SK-N-SH (cell line): Measurements from ENCODE around the gene ATG9A.

Experiments
- EZH2phosphoT487 ChIP-seq: fragments of 200-600 bp; sonication (generic); IDR thresholded peaks from 2 replicates; pipeline ENCODE4 v1.6.1; 2017; ENCODE audit warnings: low read depth, mixed run types, mild to moderate bottlenecking, antibody characterized with exemption, moderate library complexity, borderline replicate concordance
- RXRA ChIP-seq: IDR thresholded peaks from 2 replicates; pipeline ENCODE4 v1.4.0; 2012; ENCODE audit warnings: low read depth, mild to moderate bottlenecking, borderline replicate concordance
- TF ChIP-seq, protein P1 (sequence below): IDR thresholded peaks from 2 replicates; pipeline ENCODE4 v1.4.0; 2012; ENCODE audit warnings: low read depth
- TF ChIP-seq, protein P2 (sequence below): fragments of 150-350 bp; IDR thresholded peaks from 2 replicates; pipeline ENCODE4 v1.6.1; 2016; ENCODE audit warnings: mild to moderate bottlenecking, low read depth, low read length

DNA sequence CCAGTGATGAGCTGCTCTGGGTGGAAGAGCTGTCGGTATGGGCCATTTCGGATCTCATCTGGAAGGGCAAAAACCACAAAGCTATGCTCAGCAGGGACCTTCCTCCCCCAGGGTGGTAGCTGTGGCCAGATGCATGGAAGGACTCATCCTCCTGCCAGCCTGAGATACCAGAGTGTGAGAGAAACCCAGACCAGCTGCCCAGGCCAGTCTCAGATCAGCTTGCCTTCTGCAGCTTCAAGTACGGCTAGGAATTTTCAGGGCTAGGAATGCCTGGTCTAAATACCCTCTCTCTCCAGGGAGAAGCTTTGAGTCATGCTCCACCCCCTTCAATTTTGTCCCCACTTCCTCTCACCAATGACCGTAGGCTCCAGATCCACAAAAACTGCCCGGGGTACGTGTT is 22.2 kb upstream of the ATG9A start:
- TF ChIP-seq EZH2phosphoT487, result no peak
- TF ChIP-seq, protein P1, sequence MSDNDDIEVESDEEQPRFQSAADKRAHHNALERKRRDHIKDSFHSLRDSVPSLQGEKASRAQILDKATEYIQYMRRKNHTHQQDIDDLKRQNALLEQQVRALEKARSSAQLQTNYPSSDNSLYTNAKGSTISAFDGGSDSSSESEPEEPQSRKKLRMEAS, result no peak
- no peak for TF ChIP-seq RXRA
- TF ChIP-seq, protein P2, sequence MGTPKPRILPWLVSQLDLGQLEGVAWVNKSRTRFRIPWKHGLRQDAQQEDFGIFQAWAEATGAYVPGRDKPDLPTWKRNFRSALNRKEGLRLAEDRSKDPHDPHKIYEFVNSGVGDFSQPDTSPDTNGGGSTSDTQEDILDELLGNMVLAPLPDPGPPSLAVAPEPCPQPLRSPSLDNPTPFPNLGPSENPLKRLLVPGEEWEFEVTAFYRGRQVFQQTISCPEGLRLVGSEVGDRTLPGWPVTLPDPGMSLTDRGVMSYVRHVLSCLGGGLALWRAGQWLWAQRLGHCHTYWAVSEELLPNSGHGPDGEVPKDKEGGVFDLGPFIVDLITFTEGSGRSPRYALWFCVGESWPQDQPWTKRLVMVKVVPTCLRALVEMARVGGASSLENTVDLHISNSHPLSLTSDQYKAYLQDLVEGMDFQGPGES, result no peak
